Activated T-helper 2 cell treated with anti-CD3 and anti-CD28 coated beads, Interferon-gamma antibody, Interleukin-2, Interleukin-4, amounts not matched to agents 10 μg/mL and 5 μg/mL and 100 μg/mL, durations not matched to agents 14 hours and 24 hours and 36 hours (primary cell): Measurements from ENCODE around the gene C17orf50. TPM values are rescaled to one million over a fixed set of nuclear protein-coding genes. Genes with fewer than 3 reads are reported as not detected.
"Not testable (repeated sequence)": the region's sequence is repeated elsewhere in the genome, so short reads cannot be mapped to it uniquely, and the experiment has no call there.

Experiments used
- DNase-seq: peaks from one replicate; pipeline ENCODE4 v3.0.0; 2021; ENCODE audit warnings: low spot score
- H3K27ac Mint-ChIP-seq: one replicate; pipeline ENCODE4 v1.8.0; 2021; ENCODE audit warnings: mixed read lengths
- H3K27me3 Mint-ChIP-seq: one replicate; pipeline ENCODE4 v1.8.0; 2021; ENCODE audit warnings: low read depth, mixed read lengths
- H3K36me3 Mint-ChIP-seq: one replicate; pipeline ENCODE4 v1.8.0; 2021; ENCODE audit warnings: low read depth, mixed read lengths
- H3K4me1 Mint-ChIP-seq: one replicate; pipeline ENCODE4 v1.8.0; 2021; ENCODE audit warnings: low read depth, mixed read lengths
- H3K4me3 Mint-ChIP-seq: one replicate; pipeline ENCODE4 v1.8.0; 2021; ENCODE audit warnings: low read depth, mild to moderate bottlenecking, moderate library complexity, mixed read lengths
- H3K9me3 Mint-ChIP-seq: one replicate; pipeline ENCODE4 v1.8.0; 2021; ENCODE audit warnings: mixed read lengths
- intact Hi-C: fragments of 100-400 bp; cut with micrococcal nuclease; formaldehyde crosslinking; loops from one replicate; pipeline ENCODE4 v1.15.1; 2023
- total RNA-seq: library from RNA; stranded (reverse); gene quantifications from 2 replicates; pipeline ENCODE4 v1.2.3, GENCODE V29; 2022

The C17orf50 gene
- total RNA-seq, 1 donor from 2014 or later, result not detected

- Mint-ChIP-seq H3K4me1 (peaks cover 13% of the 10 kb centered on the region), H3K4me3 (no peak overlapping the region), H3K27ac (no peak overlapping the region)
These were observed 10.9 kb upstream of the C17orf50 start for GRCh38 chr17:35749560-35750412.

GRCh38 chr17:35750526-35751395, 9.9 kb upstream of the C17orf50 start:
- Mint-ChIP-seq H3K36me3 (no peaks in the 10 kb centered on the region), H3K4me1 (peaks cover 13% of the 10 kb centered on the region), H3K27me3 (peaks cover 39% of the 10 kb centered on the region), H3K27ac (no peak overlapping the region), H3K4me3 (no peak overlapping the region), H3K9me3 (no peaks in the 10 kb centered on the region)
- no peak for DNase-seq
- intact Hi-C loops, result no loop called here

More at GRCh38 chr17:35749560-35750412, 10.9 kb upstream of the C17orf50 start:
- H3K9me3 Mint-ChIP-seq, result no peaks in the 10 kb centered on the region
- H3K36me3 Mint-ChIP-seq, result no peaks in the 10 kb centered on the region
- intact Hi-C loops, result loop anchor here (5.0 to 10.0 kb wide), 2 partner anchors 212 to 585 kb away; partner anchors contain the start of gene SLFN12L
- peaks cover 37% of the 10 kb centered on the region for H3K27me3 Mint-ChIP-seq
- DNase-seq, result no peak

- H3K4me3 Mint-ChIP-seq, H3K9me3 Mint-ChIP-seq, DNase-seq, intact Hi-C loops, H3K27ac Mint-ChIP-seq, H3K36me3 Mint-ChIP-seq: not testable (repeated sequence)
- H3K4me1 Mint-ChIP-seq, result peaks cover 13% of the 10 kb centered on the region
- peaks cover 40% of the 10 kb centered on the region for H3K27me3 Mint-ChIP-seq
These were observed 9.1 kb upstream of the C17orf50 start for GRCh38 chr17:35751541-35751940.

GRCh38 chr17:35752471-35752870, 8.2 kb upstream of the C17orf50 start:
- Mint-ChIP-seq H3K4me1 (peaks cover 13% of the 10 kb centered on the region), H3K36me3 (no peaks in the 10 kb centered on the region), H3K27me3 (peaks cover 40% of the 10 kb centered on the region), H3K27ac (no peak overlapping the region), H3K4me3 (no peak overlapping the region), H3K9me3 (no peaks in the 10 kb centered on the region)
- intact Hi-C loops, result no loop called here
- DNase-seq, result no peak

- DNase-seq, result no peak
- intact Hi-C loops, result no loop called here
- no peaks in the 10 kb centered on the region for H3K9me3 Mint-ChIP-seq
- peaks cover 40% of the 10 kb centered on the region for H3K27me3 Mint-ChIP-seq
- H3K4me3 Mint-ChIP-seq, result no peak within 1 kb of the TSS
- H3K36me3 Mint-ChIP-seq, result no peaks in the 10 kb centered on the region
- H3K27ac Mint-ChIP-seq, result no peak within 1 kb of the TSS
- H3K4me1 Mint-ChIP-seq, result peaks cover 13% of the 10 kb centered on the region
These were observed 7.5 kb upstream of the C17orf50 start, which contains the start of gene GAS2L2 for GRCh38 chr17:35752945-35753764. Gene GAS2L2, minus strand, starts transcription at chr17:35753239. Its CDS starts 389 bp downstream, at chr17:35752850.

- Mint-ChIP-seq H3K4me3 (no peak overlapping the region), H3K27ac (no peak overlapping the region), H3K36me3 (no peaks in the 10 kb centered on the region), H3K4me1 (no peaks in the 10 kb centered on the region), H3K9me3 (no peaks in the 10 kb centered on the region), H3K27me3 (peaks cover 15% of the 10 kb centered on the region)
- DNase-seq, result no peak
- intact Hi-C loops, result no loop called here
These were observed 3.4 kb upstream of the C17orf50 start for GRCh38 chr17:35757243-35757642.

GRCh38 chr17:35761601-35762000, 914 bp downstream of the C17orf50 start:
- Mint-ChIP-seq H3K36me3 (no peaks in the 10 kb centered on the region), H3K9me3 (no peaks in the 10 kb centered on the region), H3K4me3 (no peak overlapping the region), H3K27me3 (peaks cover 4% of the 10 kb centered on the region), H3K4me1 (peaks cover 8% of the 10 kb centered on the region), H3K27ac (no peak overlapping the region)
- no peak for DNase-seq
- intact Hi-C loops, result no loop called here

GRCh38 chr17:35763767-35764122, 3.1 kb downstream of the C17orf50 start:
- Mint-ChIP-seq H3K27ac (no peak overlapping the region), H3K27me3 (peaks cover 5% of the 10 kb centered on the region), H3K36me3 (no peaks in the 10 kb centered on the region), H3K4me1 (peaks cover 8% of the 10 kb centered on the region), H3K4me3 (peak overlapping the region; percentile 67), H3K9me3 (no peaks in the 10 kb centered on the region)
- intact Hi-C loops, result loop anchor here (1.0 kb wide), 2 partner anchors 41 to 46 kb away; partner anchors contain the start of gene TAF15
- no peak for DNase-seq

- intact Hi-C loops, result loop anchor here (1.0 kb wide), 2 partner anchors 40 to 45 kb away; partner anchors contain the start of gene TAF15
- peaks cover 8% of the 10 kb centered on the region for H3K4me1 Mint-ChIP-seq
- peak overlapping the region; percentile 62 for H3K27ac Mint-ChIP-seq
- no peaks in the 10 kb centered on the region for H3K9me3 Mint-ChIP-seq
- DNase-seq, result peak; percentile 81
- H3K27me3 Mint-ChIP-seq, result peaks cover 5% of the 10 kb centered on the region
- H3K36me3 Mint-ChIP-seq, result no peaks in the 10 kb centered on the region
- peak overlapping the region; percentile 86 for H3K4me3 Mint-ChIP-seq
These were observed 3.7 kb downstream of the C17orf50 start for GRCh38 chr17:35764123-35764991.

GRCh38 chr17:35765086-35765710, 4.5 kb downstream of the C17orf50 start:
- H3K4me1 Mint-ChIP-seq, result peaks cover 8% of the 10 kb centered on the region
- intact Hi-C loops, result no loop called here
- H3K27me3 Mint-ChIP-seq, result peaks cover 5% of the 10 kb centered on the region
- no peaks in the 10 kb centered on the region for H3K9me3 Mint-ChIP-seq
- DNase-seq, result no peak
- H3K4me3 Mint-ChIP-seq, result peak overlapping the region; percentile 86
- no peaks in the 10 kb centered on the region for H3K36me3 Mint-ChIP-seq
- H3K27ac Mint-ChIP-seq, result no peak overlapping the region

- intact Hi-C loops, result no loop called here
- peaks cover 5% of the 10 kb centered on the region for H3K27me3 Mint-ChIP-seq
- no peak for DNase-seq
- H3K9me3 Mint-ChIP-seq, result no peaks in the 10 kb centered on the region
- no peak overlapping the region for H3K27ac Mint-ChIP-seq
- no peaks in the 10 kb centered on the region for H3K36me3 Mint-ChIP-seq
- H3K4me1 Mint-ChIP-seq, result peaks cover 8% of the 10 kb centered on the region
- H3K4me3 Mint-ChIP-seq, result no peak overlapping the region
These were observed 5.2 kb downstream of the C17orf50 start for GRCh38 chr17:35765756-35766488.
